HepG2 (cell line): ENCODE data around the gene MYO10. TPM values are rescaled to one million over a fixed set of nuclear protein-coding genes. Genes with fewer than 3 reads are reported as not detected.

ENCODE experiments used
- ARNTL ChIP-seq: sonication (generic); formaldehyde crosslinking; IDR thresholded peaks from 2 replicates; pipeline ENCODE4 v1.4.0; 2020; ENCODE audit warnings: mild to moderate bottlenecking, missing genetic modification reagents
- FOXA1 ChIP-seq, 2 experiments: fragments of 450-650 bp in 1 of 2; sonication (generic) in 1 of 2; formaldehyde crosslinking in 1 of 2; IDR thresholded peaks; 2 replicates each; pipeline versions ENCODE4 v1.4.0 to v1.6.1; 2016 to 2020; ENCODE audit warnings: missing genetic modification reagents in 1 of 2
- KDM4B ChIP-seq: sonication (generic); formaldehyde crosslinking; IDR thresholded peaks from 2 replicates; pipeline ENCODE4 v1.4.0; 2020; ENCODE audit warnings: missing genetic modification reagents
- MAZ ChIP-seq, 2 experiments: sonication (generic) in 1 of 2; formaldehyde crosslinking in 1 of 2; IDR thresholded peaks; 2 replicates each; pipeline versions ENCODE4 v1.5.0 to v1.6.1; 2012 to 2020; ENCODE audit warnings: low read depth in 2 of 2, mild to moderate bottlenecking in 2 of 2, borderline replicate concordance in 1 of 2, improper control_type of control experiment in 1 of 2, low read length in 1 of 2, missing genetic modification reagents in 1 of 2, moderate library complexity in 1 of 2
- TCF7 ChIP-seq: sonication (generic); IDR thresholded peaks from 2 replicates; pipeline ENCODE4 v1.6.1; 2016; ENCODE audit warnings: antibody characterized with exemption, low read depth
- TCF7L2 ChIP-seq: IDR thresholded peaks from 2 replicates; pipeline ENCODE4 v1.6.1; 2011; ENCODE audit warnings: mild to moderate bottlenecking, low read depth, low read length, moderate library complexity
- ZBTB40 ChIP-seq, 2 experiments: fragments of 450-650 bp in 1 of 2; sonication (generic) in 1 of 2; formaldehyde crosslinking in 1 of 2; IDR thresholded peaks; 2 replicates each; pipeline versions ENCODE4 v1.6.1 to v1.8.0; 2016 to 2022; ENCODE audit warnings: antibody characterized with exemption in 1 of 2, mild to moderate bottlenecking in 1 of 2, missing genetic modification reagents in 1 of 2
- ZNF329 ChIP-seq: sonication (generic); formaldehyde crosslinking; IDR thresholded peaks from 2 replicates; pipeline ENCODE4 v1.9.0; 2021; ENCODE audit warnings: low read depth, mild to moderate bottlenecking, missing genetic modification reagents
- ZNF407 ChIP-seq: sonication (generic); formaldehyde crosslinking; IDR thresholded peaks from one replicate; pipeline ENCODE4 v1.5.1; 2020; ENCODE audit warnings: mild to moderate bottlenecking, missing genetic modification reagents; ENCODE audit errors: not compliant biosample characterization
- polyA plus RNA-seq, 8 experiments: library from polyadenylated mRNA; depleted of rRNA in 3 of 8; stranded (reverse) in 7 of 8; unstranded in 1 of 8; fragments of >200 nt; fragmentation: Illumina TruSeq in 4 of 8; extraction: Trizol in 4 of 8; gene quantifications; 2 replicates each; pipeline versions ENCODE4 v1.2.1 to v1.2.3, GENCODE V29; 2011 to 2016; ENCODE audit warnings: low read depth in 4 of 8, missing spikeins in 1 of 8, mixed read lengths in 1 of 8; ENCODE audit not compliant: insufficient read depth in 1 of 8
- total RNA-seq, 5 experiments: library from RNA; depleted of rRNA; stranded (reverse); fragments of >200 nt; fragmentation: Illumina TruSeq; extraction: Trizol; gene quantifications; 2 replicates each; pipeline ENCODE4 v1.2.3, GENCODE V29; 2016; ENCODE audit warnings: low read depth in 1 of 5

Gene MYO10
- total and polyA plus RNA-seq, 2 of the 13 experiments (the other 11 are each of a cell fraction or from before 2014, with no cell fraction given) = 4.5 to 14.0 TPM

GRCh38 chr5:16721151-16722096 lies 214.7 kb downstream of the MYO10 start (continued):
- TF ChIP-seq ZNF407 (CRISPR knock-in tag) (no peak), TCF7L2 (no peak; the same call in 1 of the 2 replicates), KDM4B (no peak), ZBTB40 (IDR thresholded peaks at IDR 0.05) (no peak), ZBTB40 (CRISPR knock-in tag; IDR thresholded peaks at IDR 0.05) (no peak; the same call in 1 of the 2 replicates), TCF7 (peak; percentile 88), MAZ (IDR thresholded peaks at IDR 0.05; ENCODE audit: borderline replicate concordance, low read depth, low read length) (no peak), MAZ (CRISPR knock-in tag; IDR thresholded peaks at IDR 0.05; ENCODE audit: low read depth) (no peak), ZNF329 (CRISPR knock-in tag) (no peak), ARNTL (CRISPR knock-in tag) (no peak), FOXA1 (IDR thresholded peaks at IDR 0.05) (no peak), FOXA1 (CRISPR knock-in tag; IDR thresholded peaks at IDR 0.05) (peak; percentile 67)
